ENCODE results near the gene KLF9.
A peak's percentile ranks its signal among the peaks of the same experiment; 100 is the strongest.

KLF9 gene

DNA sequence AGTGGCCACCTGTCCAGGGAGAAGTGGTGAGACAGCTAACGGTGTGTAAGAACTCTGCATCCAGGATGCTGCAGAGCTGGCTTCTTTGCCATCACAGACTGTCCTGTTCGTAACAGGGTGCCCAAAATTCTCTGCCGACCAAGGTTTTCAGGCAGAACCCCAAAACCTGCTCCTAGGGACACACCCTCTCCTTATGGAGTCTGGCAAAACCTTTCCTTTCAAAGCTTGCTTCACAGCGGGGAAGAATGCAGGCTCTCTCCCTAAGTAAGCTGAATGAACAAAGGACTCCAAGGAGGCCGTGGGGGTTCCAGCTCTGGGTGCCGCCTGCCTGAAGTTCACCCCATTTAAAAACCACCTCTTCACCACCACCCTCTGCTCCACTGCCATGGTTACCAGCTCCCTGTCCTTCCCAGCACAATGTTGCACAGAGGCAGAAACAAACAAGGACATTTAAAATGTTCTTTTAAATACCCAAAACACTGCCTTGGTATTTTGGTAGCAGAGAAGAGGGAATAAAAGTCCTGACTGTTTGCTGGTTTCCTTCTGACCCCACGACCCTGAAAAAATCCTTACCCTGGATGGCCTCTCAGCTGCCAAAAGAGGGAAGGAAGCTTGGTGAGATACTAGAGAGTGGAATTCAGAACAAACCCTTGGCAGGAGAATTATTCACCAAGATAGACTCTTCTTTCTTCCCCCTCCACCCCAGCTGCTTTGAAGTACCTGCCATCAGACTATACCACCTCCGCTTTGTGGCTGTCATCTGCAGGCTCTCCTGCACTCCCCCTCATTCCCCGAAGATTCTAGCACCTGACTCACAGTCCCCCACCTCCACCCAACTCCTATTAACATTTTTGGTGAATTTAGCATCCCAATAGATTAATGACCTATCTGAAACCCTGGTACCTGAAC is 7.1 kb upstream of the KLF9 start:
- Histone ChIP-seq H3K4me3 (ENCODE audit: low read depth, low read length) (peak overlapping the region; percentile 74), H3K4me1 (ENCODE audit: control insufficient read depth, insufficient read depth, low read length) (peaks cover 19% of the 10 kb centered on the region), H3K9me3 (ENCODE audit: control insufficient read depth, insufficient read depth, low read length) (no peaks in the 10 kb centered on the region), H3K36me3 (ENCODE audit: control insufficient read depth, insufficient read depth, low read length) (no peaks in the 10 kb centered on the region), H3K27me3 (ENCODE audit: control insufficient read depth, insufficient read depth, low read length) (peaks cover 14% of the 10 kb centered on the region), H3K9ac (ENCODE audit: low read depth, low read length) (0 out of 2 replicates have a peak overlapping the region, but pooled peaks have one; percentile 8), H3K27ac (ENCODE audit: low read depth, low read length) (peak overlapping the region; percentile 84)

DNA sequence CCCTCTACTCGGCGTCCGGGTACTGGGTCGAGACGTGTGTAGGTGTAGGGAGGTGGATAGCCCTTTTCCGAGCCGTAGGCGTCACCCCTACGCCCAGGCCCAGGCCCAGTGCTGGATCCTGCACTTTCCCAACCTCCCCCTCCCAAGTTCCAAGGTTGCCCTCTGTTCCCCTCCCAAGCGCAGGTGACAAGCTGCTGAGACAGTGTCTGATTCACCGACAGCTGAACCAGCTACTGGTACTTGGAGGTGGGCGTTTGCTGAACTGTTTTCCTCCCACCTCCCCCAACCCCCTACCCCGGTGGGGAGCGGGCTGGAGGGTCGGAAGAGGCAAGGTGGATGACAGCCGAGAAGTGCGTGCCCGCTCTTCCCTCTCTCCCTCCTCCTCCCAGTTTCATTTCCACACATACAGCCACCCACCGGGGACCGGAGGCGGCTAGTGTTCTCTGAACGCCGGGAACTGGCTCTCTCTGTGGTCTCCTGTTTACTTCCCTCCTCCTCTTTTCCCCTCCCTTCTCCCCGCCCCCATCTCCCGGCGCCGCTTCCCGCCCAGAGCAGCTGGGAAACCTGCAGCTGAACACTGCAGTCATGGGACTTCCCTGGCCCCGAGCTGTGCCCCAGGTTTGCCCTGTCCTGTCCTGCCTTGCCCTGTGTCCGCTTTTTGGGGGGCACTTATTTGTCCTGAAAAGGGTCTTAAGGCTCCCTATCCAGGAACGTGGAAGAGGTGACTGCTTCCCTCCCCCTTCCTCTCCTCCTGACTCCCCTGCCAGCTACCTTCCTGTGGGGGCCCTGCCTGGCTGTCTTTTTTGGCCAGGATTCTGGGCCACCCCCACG is 6.2 kb upstream of the KLF9 start:
- no peaks in the 10 kb centered on the region for H3K36me3 ChIP-seq (ENCODE audit: control insufficient read depth, insufficient read depth, low read length)
- no peaks in the 10 kb centered on the region for H3K9me3 ChIP-seq (ENCODE audit: control insufficient read depth, insufficient read depth, low read length)
- H3K27me3 ChIP-seq (ENCODE audit: control insufficient read depth, insufficient read depth, low read length) = peaks cover 14% of the 10 kb centered on the region
- peak overlapping the region; percentile 84 for H3K27ac ChIP-seq (ENCODE audit: low read depth, low read length)
- peaks cover 19% of the 10 kb centered on the region for H3K4me1 ChIP-seq (ENCODE audit: control insufficient read depth, insufficient read depth, low read length)
- peak overlapping the region; percentile 74 for H3K4me3 ChIP-seq (ENCODE audit: low read depth, low read length)
- H3K9ac ChIP-seq (ENCODE audit: low read depth, low read length) = peak overlapping the region; percentile 80

DNA sequence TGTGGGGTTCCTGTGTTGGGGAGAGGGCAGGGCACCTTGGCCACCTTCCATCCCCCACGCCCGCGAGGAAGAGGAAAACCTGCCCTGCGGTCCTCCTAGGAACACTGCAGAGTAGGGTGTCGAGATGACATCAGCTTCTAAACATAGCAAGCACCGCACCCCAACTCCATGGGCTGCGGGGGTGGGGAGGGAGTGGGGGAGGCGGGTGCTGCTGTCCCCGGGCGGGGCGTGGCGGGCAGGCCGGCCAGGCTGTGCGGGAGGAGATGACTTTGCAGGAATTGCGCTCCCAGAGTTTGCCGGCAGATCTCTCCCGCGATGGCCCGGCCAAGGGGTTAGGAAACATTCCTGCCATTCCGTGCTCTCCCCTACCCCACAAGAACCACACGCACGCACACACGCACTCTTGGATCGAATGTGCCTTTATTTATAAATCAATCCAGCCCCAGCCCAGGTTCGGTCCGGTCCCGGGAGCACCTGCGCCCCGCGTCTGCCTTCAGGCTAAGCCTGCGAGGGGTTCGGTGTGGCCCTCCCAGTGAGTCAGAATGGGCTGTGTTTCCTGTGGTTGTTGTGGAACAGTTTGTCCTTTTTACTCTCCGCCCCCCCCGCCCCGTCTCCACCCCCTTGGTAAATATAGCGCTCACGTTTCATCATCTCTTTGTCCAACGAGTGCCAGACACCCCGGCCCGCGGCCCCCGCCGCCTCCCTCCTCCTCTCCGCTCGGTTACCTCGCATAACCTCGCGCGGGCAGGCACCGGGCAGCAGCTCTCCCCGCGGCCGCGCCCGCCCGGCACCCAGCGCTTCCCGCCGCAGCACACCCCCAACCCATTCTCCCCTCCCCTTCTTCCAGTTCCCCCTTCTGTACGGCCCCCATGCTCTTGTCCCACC is 5.3 kb upstream of the KLF9 start:
- H3K9ac ChIP-seq (ENCODE audit: low read depth, low read length) = peak overlapping the region; percentile 80
- H3K4me3 ChIP-seq (ENCODE audit: low read depth, low read length) = peak overlapping the region; percentile 74
- peak overlapping the region; percentile 84 for H3K27ac ChIP-seq (ENCODE audit: low read depth, low read length)
- H3K4me1 ChIP-seq (ENCODE audit: control insufficient read depth, insufficient read depth, low read length) = peaks cover 25% of the 10 kb centered on the region
- H3K9me3 ChIP-seq (ENCODE audit: control insufficient read depth, insufficient read depth, low read length) = no peaks in the 10 kb centered on the region
- H3K36me3 ChIP-seq (ENCODE audit: control insufficient read depth, insufficient read depth, low read length) = no peaks in the 10 kb centered on the region
- peaks cover 19% of the 10 kb centered on the region for H3K27me3 ChIP-seq (ENCODE audit: control insufficient read depth, insufficient read depth, low read length)

DNA sequence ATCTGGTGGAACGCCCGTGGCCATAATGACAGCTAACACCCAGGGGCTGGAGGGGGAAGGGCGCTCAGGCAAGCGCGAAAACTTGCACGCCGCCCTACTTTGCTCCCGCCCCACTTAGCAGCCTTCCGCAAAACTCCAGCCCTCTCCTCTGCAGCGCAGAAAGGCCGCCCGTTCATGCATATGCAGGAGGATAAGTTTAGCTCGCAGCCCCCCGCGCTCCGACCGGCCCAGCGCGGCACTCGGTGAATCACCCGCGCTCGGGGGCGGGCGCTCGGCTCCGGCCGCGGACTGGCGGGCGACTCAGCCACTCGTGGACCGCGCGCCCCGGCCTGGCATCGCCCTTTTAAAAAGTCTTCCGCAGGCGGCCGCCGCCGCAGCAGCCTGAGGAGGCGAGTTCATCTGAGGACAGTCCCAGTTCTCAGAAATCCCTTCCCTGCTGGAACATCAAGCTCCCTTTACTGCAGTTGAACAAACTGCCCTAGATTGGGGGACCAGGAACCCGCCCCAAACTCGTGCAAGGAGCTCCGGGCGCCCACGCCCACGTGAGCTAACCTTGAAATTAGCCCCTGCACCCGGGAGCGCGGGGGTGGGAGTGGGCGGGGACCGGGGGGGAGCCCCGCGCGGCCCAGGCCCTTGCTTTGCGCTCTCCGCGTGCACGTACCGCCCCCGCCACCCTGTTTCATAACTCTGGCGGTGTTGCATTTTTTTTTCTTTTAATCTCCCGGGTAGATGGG is 4.5 kb upstream of the KLF9 start:
- H3K4me1 ChIP-seq (ENCODE audit: control insufficient read depth, insufficient read depth, low read length) = peaks cover 28% of the 10 kb centered on the region
- peak overlapping the region; percentile 74 for H3K4me3 ChIP-seq (ENCODE audit: low read depth, low read length)
- H3K9ac ChIP-seq (ENCODE audit: low read depth, low read length) = peak overlapping the region; percentile 80
- H3K27me3 ChIP-seq (ENCODE audit: control insufficient read depth, insufficient read depth, low read length) = peaks cover 23% of the 10 kb centered on the region
- no peaks in the 10 kb centered on the region for H3K36me3 ChIP-seq (ENCODE audit: control insufficient read depth, insufficient read depth, low read length)
- H3K27ac ChIP-seq (ENCODE audit: low read depth, low read length) = peak overlapping the region; percentile 84
- no peaks in the 10 kb centered on the region for H3K9me3 ChIP-seq (ENCODE audit: control insufficient read depth, insufficient read depth, low read length)

DNA sequence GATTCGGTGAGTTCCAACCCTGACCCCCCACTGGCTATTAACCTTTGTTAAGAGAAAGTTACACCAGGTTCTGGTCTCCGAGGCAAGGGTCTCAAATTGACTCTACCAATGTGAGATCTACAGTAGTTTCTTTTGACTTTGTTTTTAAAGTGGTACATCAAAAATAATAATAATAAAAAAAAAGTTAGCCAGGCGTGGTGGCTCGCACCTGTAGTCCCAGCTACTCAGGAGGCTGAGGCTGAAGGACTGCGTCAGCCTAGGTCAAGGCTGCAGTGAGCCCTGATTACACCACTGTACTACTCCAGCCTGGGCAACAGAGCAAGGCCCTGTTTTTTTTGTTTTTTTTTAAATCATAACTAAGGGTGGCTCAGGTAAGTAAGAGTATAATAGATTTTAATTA is 1.0 kb upstream of the KLF9 start:
- Histone ChIP-seq H3K9ac (ENCODE audit: low read depth, low read length) (no peak overlapping the region), H3K27ac (ENCODE audit: low read depth, low read length) (no peak overlapping the region), H3K9me3 (ENCODE audit: control insufficient read depth, insufficient read depth, low read length) (no peaks in the 10 kb centered on the region), H3K4me1 (ENCODE audit: control insufficient read depth, insufficient read depth, low read length) (peaks cover 17% of the 10 kb centered on the region), H3K4me3 (ENCODE audit: low read depth, low read length) (no peak overlapping the region), H3K36me3 (ENCODE audit: control insufficient read depth, insufficient read depth, low read length) (no peaks in the 10 kb centered on the region), H3K27me3 (ENCODE audit: control insufficient read depth, insufficient read depth, low read length) (peaks cover 37% of the 10 kb centered on the region)

DNA sequence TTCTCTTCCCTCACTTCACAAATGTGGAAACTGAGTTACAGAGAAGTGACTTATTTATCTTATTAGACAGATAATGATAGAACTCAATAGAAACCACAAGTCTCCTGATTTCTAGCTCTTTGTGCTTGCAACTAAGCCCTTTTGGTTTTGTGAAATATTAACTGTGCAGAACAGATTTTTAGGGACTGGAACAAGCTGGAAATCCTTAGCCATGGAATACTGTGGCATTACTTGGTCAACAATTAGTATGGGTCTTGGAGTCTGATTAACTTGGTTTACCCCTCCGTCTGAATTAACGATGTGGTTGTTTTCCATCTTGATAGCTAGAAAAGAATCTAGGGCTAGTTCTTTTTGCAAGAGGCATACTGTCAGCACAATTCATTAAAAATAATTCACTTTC is 584 bp upstream of the KLF9 start:
- no peak overlapping the region for H3K27ac ChIP-seq (ENCODE audit: low read depth, low read length)
- H3K27me3 ChIP-seq (ENCODE audit: control insufficient read depth, insufficient read depth, low read length) = peaks cover 41% of the 10 kb centered on the region
- no peaks in the 10 kb centered on the region for H3K9me3 ChIP-seq (ENCODE audit: control insufficient read depth, insufficient read depth, low read length)
- no peaks in the 10 kb centered on the region for H3K36me3 ChIP-seq (ENCODE audit: control insufficient read depth, insufficient read depth, low read length)
- H3K9ac ChIP-seq (ENCODE audit: low read depth, low read length) = no peak overlapping the region
- no peak overlapping the region for H3K4me3 ChIP-seq (ENCODE audit: low read depth, low read length)
- peaks cover 17% of the 10 kb centered on the region for H3K4me1 ChIP-seq (ENCODE audit: control insufficient read depth, insufficient read depth, low read length)

DNA sequence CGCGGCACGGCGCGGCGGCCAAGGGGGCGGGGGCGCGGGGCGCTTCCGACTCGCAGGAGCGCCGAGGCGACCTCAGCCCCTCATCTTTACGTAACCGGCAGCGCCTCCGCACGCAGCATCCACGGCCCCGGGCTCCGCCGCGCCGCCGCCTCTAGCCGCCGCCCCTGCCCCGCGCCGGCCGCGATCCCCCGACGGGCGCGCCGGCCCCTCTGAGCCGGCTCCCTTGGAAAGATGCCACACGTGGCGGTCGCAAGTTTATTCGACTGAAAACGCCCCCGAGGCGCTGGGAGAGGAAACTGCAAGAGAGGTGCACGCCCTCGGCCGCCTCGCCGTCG is 1.0 kb downstream of the KLF9 start:
- Histone ChIP-seq H3K4me3 (ENCODE audit: low read depth, low read length) (peak overlapping the region; percentile 59), H3K9ac (ENCODE audit: low read depth, low read length) (peak overlapping the region; percentile 20; the same call in 1 of the 2 replicates), H3K9me3 (ENCODE audit: control insufficient read depth, insufficient read depth, low read length) (no peaks in the 10 kb centered on the region), H3K27ac (ENCODE audit: low read depth, low read length) (no peak overlapping the region), H3K27me3 (ENCODE audit: control insufficient read depth, insufficient read depth, low read length) (peaks cover 43% of the 10 kb centered on the region), H3K4me1 (ENCODE audit: control insufficient read depth, insufficient read depth, low read length) (peaks cover 15% of the 10 kb centered on the region), H3K36me3 (ENCODE audit: control insufficient read depth, insufficient read depth, low read length) (no peaks in the 10 kb centered on the region)

DNA sequence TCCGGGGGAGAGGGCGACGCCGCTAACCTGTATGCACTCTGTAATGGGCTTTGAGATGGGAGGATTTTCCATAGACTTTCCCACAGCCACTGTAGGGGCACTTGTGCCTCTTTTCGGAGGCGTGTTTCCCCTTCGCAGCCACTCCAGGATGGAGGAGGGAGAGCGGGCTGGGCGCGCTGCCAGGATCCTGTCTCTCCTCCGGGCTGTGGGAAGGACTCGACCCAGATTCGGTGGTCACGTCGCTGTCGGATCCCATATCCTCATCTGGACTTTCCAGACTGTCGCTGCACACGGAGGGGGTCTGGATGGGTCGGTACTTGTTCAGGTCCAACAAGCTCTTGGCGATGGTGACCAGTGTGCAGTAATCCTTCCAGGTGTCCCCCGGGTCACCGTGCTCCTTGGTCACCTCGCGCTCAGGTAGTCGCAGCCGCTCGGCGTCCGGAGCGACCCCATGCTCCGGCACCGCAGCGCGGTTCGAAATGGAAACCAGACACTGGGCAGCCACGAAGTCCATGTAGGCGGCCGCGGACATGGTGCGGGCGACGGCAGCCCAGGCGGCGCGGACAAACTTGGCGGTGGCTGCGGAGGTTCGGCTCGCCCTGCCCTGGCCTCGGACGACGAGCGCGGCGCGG is 1.5 kb downstream of the KLF9 start:
- Histone ChIP-seq H3K4me1 (ENCODE audit: control insufficient read depth, insufficient read depth, low read length) (peaks cover 13% of the 10 kb centered on the region), H3K27ac (ENCODE audit: low read depth, low read length) (no peak overlapping the region), H3K9ac (ENCODE audit: low read depth, low read length) (no peak overlapping the region), H3K36me3 (ENCODE audit: control insufficient read depth, insufficient read depth, low read length) (no peaks in the 10 kb centered on the region), H3K4me3 (ENCODE audit: low read depth, low read length) (peak overlapping the region; percentile 59), H3K27me3 (ENCODE audit: control insufficient read depth, insufficient read depth, low read length) (peaks cover 43% of the 10 kb centered on the region), H3K9me3 (ENCODE audit: control insufficient read depth, insufficient read depth, low read length) (no peaks in the 10 kb centered on the region)

DNA sequence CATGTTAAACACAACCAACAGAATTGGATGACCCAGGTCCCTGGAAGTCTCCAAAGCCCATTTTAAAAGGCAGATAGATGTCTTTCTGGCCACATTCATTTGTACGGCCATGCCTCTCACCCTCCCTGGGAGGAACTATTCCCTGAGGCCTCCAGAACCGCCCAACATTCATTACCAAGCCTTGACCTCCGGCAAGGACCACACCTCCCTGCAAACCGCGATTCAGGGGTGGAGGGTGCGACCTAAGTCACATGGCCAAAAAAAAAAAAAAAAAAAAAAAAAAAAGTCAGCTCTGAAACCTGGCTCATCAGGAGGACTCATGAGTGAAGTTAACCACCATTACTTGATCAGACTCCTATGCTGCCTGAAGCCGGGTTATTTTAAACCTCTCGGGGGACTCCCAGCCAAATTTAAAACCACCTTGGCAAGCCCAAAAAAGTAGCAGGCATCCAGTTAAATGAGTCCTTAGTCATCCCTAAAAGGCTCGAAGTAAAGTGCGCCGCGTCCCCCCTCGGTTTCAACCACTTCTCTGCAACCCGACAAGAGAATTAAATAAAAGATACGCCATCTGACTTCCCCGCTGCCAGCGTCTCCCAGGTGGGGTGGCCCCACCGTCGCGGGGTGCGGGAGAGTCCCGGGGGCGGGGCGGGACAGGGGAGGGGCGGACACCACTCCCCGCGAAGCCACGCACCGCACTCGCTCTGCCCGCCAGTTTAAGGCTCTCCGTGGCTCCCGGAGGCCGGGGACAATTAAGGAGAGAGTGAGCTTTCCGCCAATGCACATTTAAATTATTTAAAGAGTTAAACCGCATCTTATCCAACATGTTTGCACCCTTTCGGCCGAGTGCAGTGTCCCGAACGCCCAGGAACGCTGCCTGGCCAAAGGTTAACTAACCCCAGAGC is 2.3 kb downstream of the KLF9 start:
- H3K36me3 ChIP-seq (ENCODE audit: control insufficient read depth, insufficient read depth, low read length) = no peaks in the 10 kb centered on the region
- no peak overlapping the region for H3K27ac ChIP-seq (ENCODE audit: low read depth, low read length)
- peaks cover 43% of the 10 kb centered on the region for H3K27me3 ChIP-seq (ENCODE audit: control insufficient read depth, insufficient read depth, low read length)
- H3K9me3 ChIP-seq (ENCODE audit: control insufficient read depth, insufficient read depth, low read length) = no peaks in the 10 kb centered on the region
- peaks cover 16% of the 10 kb centered on the region for H3K4me1 ChIP-seq (ENCODE audit: control insufficient read depth, insufficient read depth, low read length)
- no peak overlapping the region for H3K9ac ChIP-seq (ENCODE audit: low read depth, low read length)
- peak overlapping the region; percentile 59 for H3K4me3 ChIP-seq (ENCODE audit: low read depth, low read length)

Measured in HUES48 (cell line).